A673 (cell line): ENCODE measurements around the gene CCDC30. TPM values are rescaled to one million over a fixed set of nuclear protein-coding genes. Genes with fewer than 3 reads are reported as not detected.

Experiments
- BruUV-seq: library from RNA; stranded (reverse); fragments of 400-500 nt; replicated peaks from 2 replicates; lab custom pipeline; 2021; lab: Mats Ljungman, UMichigan
- CTCF ChIA-PET: fragments of 300-600 bp; sonication (Branson Sonifier 250); formaldehyde crosslinking; loops from one replicate; lab custom pipeline; 2022; ENCODE audit warnings: antibody characterized with exemption; lab: Charles Lee
- POLR2A ChIA-PET: fragments of 300-600 bp; sonication (Branson Sonifier 250); formaldehyde crosslinking; loops from one replicate; lab custom pipeline; 2022; ENCODE audit warnings: antibody characterized with exemption; ENCODE audit not compliant: low non-redundant PET; lab: Charles Lee
- DNase-seq: peaks from one replicate; pipeline ENCODE4 v3.0.0-alpha.2; 2015; ENCODE audit warnings: low spot score
- H3K27ac ChIP-seq: fragments of 200-600 bp; sonication (generic); 2 replicates; pipeline ENCODE4 v1.5.1; 2016; ENCODE audit warnings: mixed run types, low read depth, mild to moderate bottlenecking, mixed read lengths, antibody characterized with exemption, low read length; ENCODE audit not compliant: poor library complexity, severe bottlenecking
- H3K27me3 ChIP-seq: fragments of 200-600 bp; sonication (generic); replicated peaks from 2 replicates; pipeline ENCODE4 v1.6.1; 2017; ENCODE audit warnings: mixed run types, low read depth, mild to moderate bottlenecking, mixed read lengths, antibody characterized with exemption, low read length; ENCODE audit not compliant: insufficient read depth, poor library complexity
- H3K36me3 ChIP-seq: fragments of 200-600 bp; sonication (generic); 2 replicates; pipeline ENCODE4 v1.6.1; 2016; ENCODE audit warnings: mixed run types, mild to moderate bottlenecking, mixed read lengths, antibody characterized with exemption, low read length; ENCODE audit not compliant: insufficient read depth, poor library complexity, severe bottlenecking
- H3K4me1 ChIP-seq: fragments of 200-600 bp; sonication (generic); 2 replicates; pipeline ENCODE4 v1.6.1; 2017; ENCODE audit warnings: mixed run types, mild to moderate bottlenecking, mixed read lengths, antibody characterized with exemption, low read length; ENCODE audit not compliant: insufficient read depth, poor library complexity, severe bottlenecking
- H3K4me3 ChIP-seq: fragments of 200-600 bp; sonication (generic); 2 replicates; pipeline ENCODE4 v1.5.1; 2016; ENCODE audit warnings: low read depth, mixed run types, mild to moderate bottlenecking, mixed read lengths, low read length; ENCODE audit not compliant: poor library complexity, severe bottlenecking
- H3K9me3 ChIP-seq: fragments of 200-600 bp; sonication (generic); 2 replicates; pipeline ENCODE4 v1.6.1; 2016; ENCODE audit warnings: mixed run types, low read depth, mild to moderate bottlenecking, mixed read lengths, antibody characterized with exemption, low read length; ENCODE audit not compliant: poor library complexity, severe bottlenecking
- EZH2 ChIP-seq: fragments of 200-600 bp; sonication (generic); IDR thresholded peaks from 2 replicates; pipeline ENCODE4 v1.6.1; 2017; ENCODE audit warnings: borderline replicate concordance, low read depth, mild to moderate bottlenecking, mixed read lengths, antibody characterized with exemption, low read length; ENCODE audit not compliant: poor library complexity, severe bottlenecking
- intact Hi-C: fragments of 100-400 bp; cut with micrococcal nuclease; formaldehyde crosslinking; loops from one replicate; pipeline ENCODE4 v1.10.0; 2022; ENCODE audit not compliant: unreplicated experiment
- total RNA-seq: library from RNA; stranded (reverse); gene quantifications from 2 replicates; pipeline ENCODE4 v1.2.3, GENCODE V29; 2021
- TF ChIP-seq, protein P1 (sequence below): fragments of 300-800, 200-600 bp; sonication (generic); conservative IDR thresholded peaks from 2 replicates; pipeline ENCODE4 v1.5.1; 2017; ENCODE audit warnings: low read depth, mild to moderate bottlenecking, antibody characterized with exemption, low read length, moderate library complexity, mixed read lengths

CCDC30 gene
- total RNA-seq, 1 experiment from 2014 or later: 4.8 TPM

- Histone ChIP-seq H3K27ac (peak within 1 kb of the TSS; percentile 77), H3K27me3 (no peaks in the 10 kb centered on the region), H3K9me3 (no peaks in the 10 kb centered on the region), H3K4me3 (peak within 1 kb of the TSS; percentile 61), H3K4me1 (peaks cover 13% of the 10 kb centered on the region), H3K36me3 (peaks cover 37% of the 10 kb centered on the region)
- TF ChIP-seq, protein P1, sequence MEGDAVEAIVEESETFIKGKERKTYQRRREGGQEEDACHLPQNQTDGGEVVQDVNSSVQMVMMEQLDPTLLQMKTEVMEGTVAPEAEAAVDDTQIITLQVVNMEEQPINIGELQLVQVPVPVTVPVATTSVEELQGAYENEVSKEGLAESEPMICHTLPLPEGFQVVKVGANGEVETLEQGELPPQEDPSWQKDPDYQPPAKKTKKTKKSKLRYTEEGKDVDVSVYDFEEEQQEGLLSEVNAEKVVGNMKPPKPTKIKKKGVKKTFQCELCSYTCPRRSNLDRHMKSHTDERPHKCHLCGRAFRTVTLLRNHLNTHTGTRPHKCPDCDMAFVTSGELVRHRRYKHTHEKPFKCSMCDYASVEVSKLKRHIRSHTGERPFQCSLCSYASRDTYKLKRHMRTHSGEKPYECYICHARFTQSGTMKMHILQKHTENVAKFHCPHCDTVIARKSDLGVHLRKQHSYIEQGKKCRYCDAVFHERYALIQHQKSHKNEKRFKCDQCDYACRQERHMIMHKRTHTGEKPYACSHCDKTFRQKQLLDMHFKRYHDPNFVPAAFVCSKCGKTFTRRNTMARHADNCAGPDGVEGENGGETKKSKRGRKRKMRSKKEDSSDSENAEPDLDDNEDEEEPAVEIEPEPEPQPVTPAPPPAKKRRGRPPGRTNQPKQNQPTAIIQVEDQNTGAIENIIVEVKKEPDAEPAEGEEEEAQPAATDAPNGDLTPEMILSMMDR: no peak
- TF ChIP-seq EZH2: no peak
- ChIA-PET CTCF (interaction anchor here (1.0 kb wide), 1 partner anchor 108 kb away, joined by 3 read pairs; no protein-coding TSS in a partner anchor), POLR2A (interaction anchor here (0.5 to 0.7 kb wide), 2 partner anchors 24 to 183 kb away, joined by 3 read pairs; partner anchors contain the start of gene YBX1)
- intact Hi-C loops: loop anchor here (10.0 kb wide), 1 partner anchor 323 kb away; the partner anchor contains the start of gene FOXJ3
- DNase-seq: peak; percentile 97
- TSS peak; percentile 49 for BruUV-seq
Measured at GRCh38 chr1:42657981-42658876, 195.1 kb downstream of the CCDC30 start, which contains the start of gene PPIH. TSS of gene PPIH (plus strand) at chr1:42658423. CDS start at chr1:42658447, 24 bp downstream.

GRCh38 chr1:42658877-42659337, 195.8 kb downstream of the CCDC30 start:
- intact Hi-C loops: loop anchor here (10.0 kb wide), 1 partner anchor 324 kb away; the partner anchor contains the start of gene FOXJ3
- POLR2A ChIA-PET: no interaction called here
- Histone ChIP-seq H3K4me1 (peaks cover 13% of the 10 kb centered on the region), H3K27ac (peak overlapping the region; percentile 77), H3K27me3 (no peaks in the 10 kb centered on the region), H3K9me3 (no peaks in the 10 kb centered on the region), H3K4me3 (peak overlapping the region; percentile 61), H3K36me3 (peaks cover 44% of the 10 kb centered on the region)
- DNase-seq: no peak
- CTCF ChIA-PET: no interaction called here
- no TSS peak for BruUV-seq
- no peak for TF ChIP-seq EZH2
- TF ChIP-seq, protein P1: no peak

DNA sequence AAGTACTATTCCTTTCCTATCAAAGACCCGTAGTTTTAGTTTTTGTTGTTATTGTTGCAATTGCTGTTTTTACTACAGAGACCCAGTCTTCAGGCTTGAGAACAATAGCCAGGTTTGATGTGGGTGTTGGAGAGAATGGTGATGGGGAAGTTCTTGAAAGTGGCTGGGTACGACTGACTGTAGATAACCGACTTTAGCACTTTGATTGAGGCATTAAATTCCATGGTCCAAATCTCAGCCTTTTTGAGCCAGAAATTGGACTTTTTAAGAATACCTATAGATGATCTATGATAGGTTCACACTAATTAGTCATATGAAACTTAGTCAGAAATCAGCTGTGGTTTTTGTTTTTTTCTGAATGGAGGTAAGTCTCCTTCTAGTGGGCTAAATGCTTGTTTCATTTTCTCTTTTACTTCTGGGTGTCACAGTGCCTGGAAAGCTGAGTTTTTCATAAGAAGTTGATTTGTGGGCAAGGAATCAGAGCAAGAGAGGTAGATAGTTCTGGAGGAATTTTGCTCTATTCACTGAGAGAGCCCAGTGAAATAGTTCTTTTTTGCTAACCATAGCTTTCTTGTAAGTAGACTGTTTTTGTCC, 197.9 kb downstream of the CCDC30 start:
- H3K9me3 ChIP-seq: no peaks in the 10 kb centered on the region
- DNase-seq: no peak
- H3K4me1 ChIP-seq: peaks cover 13% of the 10 kb centered on the region
- H3K27ac ChIP-seq: no peak overlapping the region
- no peaks in the 10 kb centered on the region for H3K27me3 ChIP-seq
- H3K4me3 ChIP-seq: no peak overlapping the region
- POLR2A ChIA-PET: no interaction called here
- CTCF ChIA-PET: no interaction called here
- BruUV-seq: no TSS peak
- H3K36me3 ChIP-seq: peaks cover 65% of the 10 kb centered on the region
- intact Hi-C loops: no loop called here
- TF ChIP-seq, protein P1: no peak
- no peak for TF ChIP-seq EZH2
